Progenitor cell of endocrine pancreas (in vitro differentiated cells): ENCODE data around the gene KLK5. TPM values are rescaled to one million over a fixed set of nuclear protein-coding genes. Genes with fewer than 3 reads are reported as not detected.

Experiments used
- DNase-seq: peaks from one replicate; pipeline ENCODE4 v3.0.0; 2021; ENCODE audit warnings: low spot score; ENCODE audit not compliant: unreplicated experiment
- H3K27ac Mint-ChIP-seq: 2 replicates; pipeline ENCODE4 v1.8.0; 2021; ENCODE audit warnings: mild to moderate bottlenecking, moderate library complexity, mixed read lengths
- H3K27me3 Mint-ChIP-seq: 2 replicates; pipeline ENCODE4 v1.8.0; 2021; ENCODE audit warnings: mixed read lengths
- H3K36me3 Mint-ChIP-seq: 2 replicates; pipeline ENCODE4 v1.8.0; 2022; ENCODE audit warnings: mixed read lengths; ENCODE audit not compliant: insufficient read depth
- H3K4me1 Mint-ChIP-seq: 2 replicates; pipeline ENCODE4 v1.8.0; 2021; ENCODE audit warnings: low read depth, mixed read lengths
- H3K4me3 Mint-ChIP-seq: 2 replicates; pipeline ENCODE4 v1.8.0; 2021; ENCODE audit warnings: low read depth, mild to moderate bottlenecking, moderate library complexity, mixed read lengths
- H3K9me3 Mint-ChIP-seq: 2 replicates; pipeline ENCODE4 v1.8.0; 2021; ENCODE audit warnings: low read depth, mixed read lengths
- total RNA-seq: library from RNA; stranded (reverse); gene quantifications from 2 replicates; pipeline ENCODE4 v1.2.1, GENCODE V29; 2021
- TF ChIP-seq, protein P1 (sequence below): fragments of 200-600 bp; sonication (generic); IDR thresholded peaks from one replicate; pipeline ENCODE4 v1.5.0; 2021; ENCODE audit warnings: antibody characterized with exemption, mild to moderate bottlenecking; ENCODE audit not compliant: unreplicated experiment

The KLK5 gene
- total RNA-seq, 1 donor from 2014 or later, result not detected

DNA sequence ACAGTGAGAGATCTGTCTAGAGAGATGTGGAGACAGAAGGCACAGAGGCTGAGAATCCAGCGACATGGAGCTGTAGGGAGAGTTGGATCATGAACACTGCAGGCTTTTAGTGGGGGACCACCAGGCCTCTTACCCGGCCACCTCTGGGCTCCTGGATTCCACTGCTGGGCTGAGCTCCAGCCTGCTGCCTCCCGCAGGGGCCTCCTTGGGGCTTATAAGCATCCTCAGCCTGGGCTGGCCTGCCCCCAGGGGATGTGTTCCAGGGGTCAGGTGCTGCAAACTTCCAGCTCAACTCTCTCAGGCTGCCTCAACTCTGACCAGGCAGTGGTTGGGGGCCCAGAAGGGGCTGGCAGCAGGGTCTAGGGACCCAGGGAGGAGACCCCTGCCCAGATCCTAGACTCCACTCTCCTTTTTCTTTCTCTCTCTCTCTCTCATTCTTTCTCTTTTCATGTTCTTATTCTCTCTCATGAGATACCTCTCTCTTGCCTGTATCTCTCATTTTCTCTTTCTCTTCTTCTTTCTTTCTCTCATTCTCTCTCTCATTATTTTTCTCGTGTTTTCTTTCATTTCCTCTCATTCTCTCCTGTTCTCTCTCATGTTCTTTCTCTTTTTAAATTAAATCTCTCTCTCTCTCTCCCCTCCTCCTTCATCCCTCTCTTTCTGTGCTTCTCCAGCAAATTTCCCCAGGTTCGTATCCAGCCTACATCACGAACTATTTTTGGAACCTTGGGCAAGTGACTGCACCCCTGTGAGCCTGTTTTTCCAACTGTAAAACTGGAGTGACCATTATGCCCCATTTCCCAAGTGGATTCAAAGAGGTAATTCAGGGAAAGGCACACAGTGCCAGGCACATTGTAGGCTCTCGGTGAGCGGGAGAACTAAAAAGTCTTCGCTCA is 41.4 kb downstream of the KLK5 start, which contains the start of gene KLK4:
TSS of gene KLK4 (minus strand) at position 190 of the 896 bp plus-strand sequence. CDS start 657 bp downstream, outside the sequence.
- H3K9me3 Mint-ChIP-seq, result no peaks in the 10 kb centered on the region
- H3K27ac Mint-ChIP-seq, result no peak within 1 kb of the TSS
- TF ChIP-seq, protein P1, sequence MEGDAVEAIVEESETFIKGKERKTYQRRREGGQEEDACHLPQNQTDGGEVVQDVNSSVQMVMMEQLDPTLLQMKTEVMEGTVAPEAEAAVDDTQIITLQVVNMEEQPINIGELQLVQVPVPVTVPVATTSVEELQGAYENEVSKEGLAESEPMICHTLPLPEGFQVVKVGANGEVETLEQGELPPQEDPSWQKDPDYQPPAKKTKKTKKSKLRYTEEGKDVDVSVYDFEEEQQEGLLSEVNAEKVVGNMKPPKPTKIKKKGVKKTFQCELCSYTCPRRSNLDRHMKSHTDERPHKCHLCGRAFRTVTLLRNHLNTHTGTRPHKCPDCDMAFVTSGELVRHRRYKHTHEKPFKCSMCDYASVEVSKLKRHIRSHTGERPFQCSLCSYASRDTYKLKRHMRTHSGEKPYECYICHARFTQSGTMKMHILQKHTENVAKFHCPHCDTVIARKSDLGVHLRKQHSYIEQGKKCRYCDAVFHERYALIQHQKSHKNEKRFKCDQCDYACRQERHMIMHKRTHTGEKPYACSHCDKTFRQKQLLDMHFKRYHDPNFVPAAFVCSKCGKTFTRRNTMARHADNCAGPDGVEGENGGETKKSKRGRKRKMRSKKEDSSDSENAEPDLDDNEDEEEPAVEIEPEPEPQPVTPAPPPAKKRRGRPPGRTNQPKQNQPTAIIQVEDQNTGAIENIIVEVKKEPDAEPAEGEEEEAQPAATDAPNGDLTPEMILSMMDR, result no peak
- no peak within 1 kb of the TSS for H3K4me3 Mint-ChIP-seq
- H3K36me3 Mint-ChIP-seq, result no peaks in the 10 kb centered on the region
- peaks cover 1% of the 10 kb centered on the region for H3K4me1 Mint-ChIP-seq
- no peak for DNase-seq
- H3K27me3 Mint-ChIP-seq, result peaks cover 49% of the 10 kb centered on the region

DNA sequence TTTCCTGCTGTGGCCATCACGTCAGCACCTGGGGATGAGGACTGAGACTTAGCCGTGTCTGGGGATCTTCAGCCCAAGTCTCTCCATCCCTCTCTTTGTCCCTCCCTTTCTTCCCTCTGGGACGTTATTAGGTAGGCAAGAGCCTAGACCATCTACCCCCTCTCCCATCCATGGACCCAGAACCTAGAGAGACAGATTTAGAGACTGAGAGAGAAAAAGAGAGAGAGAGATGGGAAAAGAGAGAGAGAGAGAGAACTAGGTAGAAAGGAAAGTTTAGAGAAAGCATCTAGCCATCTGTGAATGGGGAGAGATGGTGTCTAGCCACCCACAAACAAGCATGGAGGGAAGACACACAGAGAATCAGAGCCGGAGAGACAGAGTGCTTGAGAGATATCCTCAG is 42.1 kb downstream of the KLK5 start:
- TF ChIP-seq, protein P1, result no peak
- H3K27me3 Mint-ChIP-seq, result peaks cover 52% of the 10 kb centered on the region
- no peak overlapping the region for H3K27ac Mint-ChIP-seq
- H3K9me3 Mint-ChIP-seq, result no peaks in the 10 kb centered on the region
- H3K36me3 Mint-ChIP-seq, result no peaks in the 10 kb centered on the region
- no peak for DNase-seq
- peaks cover 1% of the 10 kb centered on the region for H3K4me1 Mint-ChIP-seq
- H3K4me3 Mint-ChIP-seq, result no peak overlapping the region

DNA sequence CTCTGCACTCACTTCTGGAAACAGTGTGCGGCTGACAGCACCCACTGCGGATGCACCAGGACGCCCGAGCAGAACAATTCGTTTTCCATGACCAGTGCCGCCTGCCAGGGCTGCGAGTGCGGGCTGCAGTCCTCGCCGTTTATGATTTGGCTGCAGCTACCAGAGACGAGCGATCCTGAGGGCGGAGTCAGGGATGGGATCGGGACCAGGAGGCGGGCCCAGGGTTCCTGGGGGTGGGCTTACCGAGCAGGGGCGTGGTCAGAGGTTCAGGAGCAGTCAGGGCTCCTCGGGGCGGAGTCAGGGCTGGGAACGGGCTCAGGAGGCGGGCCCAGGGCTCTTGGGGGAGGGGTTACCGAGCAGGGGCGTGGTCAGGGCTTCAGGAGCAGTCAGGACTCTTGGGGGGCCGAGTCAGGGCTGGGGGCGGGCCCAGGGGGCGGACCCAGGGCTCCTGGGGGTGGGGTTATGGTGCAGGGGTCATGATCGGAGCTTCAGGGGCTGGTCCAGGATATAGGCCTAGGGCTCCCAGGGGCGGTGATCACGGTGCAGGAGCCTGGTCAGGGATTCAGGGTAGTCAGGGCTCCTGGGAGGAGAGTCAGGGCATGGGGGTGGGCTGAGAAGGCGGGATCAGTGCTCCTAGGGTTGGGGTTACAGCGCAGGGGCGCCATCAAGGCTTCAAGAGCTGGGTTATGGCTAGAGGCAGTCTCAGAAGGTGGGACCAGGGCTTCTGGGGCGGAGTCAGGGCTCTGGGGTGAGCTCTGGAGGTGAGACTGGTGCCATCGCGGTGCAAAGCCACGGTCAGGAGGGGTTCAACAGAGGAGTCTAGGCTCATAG is 43.4 kb downstream of the KLK5 start:
- Mint-ChIP-seq H3K4me1 (peaks cover 1% of the 10 kb centered on the region), H3K27ac (no peak overlapping the region), H3K9me3 (no peaks in the 10 kb centered on the region), H3K27me3 (peaks cover 58% of the 10 kb centered on the region), H3K36me3 (no peaks in the 10 kb centered on the region), H3K4me3 (peak overlapping the region; percentile 24)
- peak; percentile 63 for DNase-seq
- TF ChIP-seq, protein P1, result no peak

- H3K9me3 Mint-ChIP-seq, result no peaks in the 10 kb centered on the region
- peaks cover 1% of the 10 kb centered on the region for H3K4me1 Mint-ChIP-seq
- DNase-seq, result no peak
- H3K36me3 Mint-ChIP-seq, result no peaks in the 10 kb centered on the region
- TF ChIP-seq, protein P1, result no peak
- H3K4me3 Mint-ChIP-seq, result no peak overlapping the region
- peaks cover 58% of the 10 kb centered on the region for H3K27me3 Mint-ChIP-seq
- H3K27ac Mint-ChIP-seq, result no peak overlapping the region
Observed at GRCh38 chr19:50908336-50908735, 44.5 kb downstream of the KLK5 start.

DNA sequence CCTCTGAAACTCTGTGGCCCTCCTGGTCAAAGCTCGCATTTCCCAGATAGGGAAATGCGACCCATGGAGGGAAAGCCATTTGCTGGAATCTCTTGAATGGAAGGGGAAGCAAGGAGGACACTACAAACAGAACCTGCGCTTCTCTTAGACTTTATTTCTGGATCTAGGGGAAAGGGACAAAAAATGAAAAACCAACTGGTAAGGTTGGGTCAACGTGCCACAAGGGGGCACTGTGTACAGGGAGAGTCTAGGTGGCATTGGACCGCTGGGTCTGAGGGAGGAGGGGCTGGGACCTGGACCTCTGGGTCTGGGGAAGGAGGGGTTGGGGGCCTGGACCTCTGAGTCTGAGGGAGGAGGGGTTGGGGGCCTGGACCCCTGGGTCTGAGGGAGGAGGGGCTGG is 46.6 kb downstream of the KLK5 start:
- TF ChIP-seq, protein P1, result peak; percentile 58

More for the DNA sequence above, 46.6 kb downstream of the KLK5 start:
- Mint-ChIP-seq H3K27me3 (peaks cover 62% of the 10 kb centered on the region), H3K27ac (no peak overlapping the region), H3K9me3 (no peaks in the 10 kb centered on the region), H3K36me3 (no peaks in the 10 kb centered on the region), H3K4me1 (peaks cover 1% of the 10 kb centered on the region), H3K4me3 (no peak overlapping the region)
- DNase-seq, result peak; percentile 26
